HG03045 (cell line): ENCODE results near the gene ASB10.

ENCODE experiments used
- ATAC-seq: cut with Tn5 transposase; IDR thresholded peaks from one replicate; pipeline ENCODE4 v1.9.1; 2021; ENCODE audit warnings: mild to moderate bottlenecking, moderate library complexity; ENCODE audit not compliant: unreplicated experiment

The ASB10 gene

GRCh38 chr7:151210087-151210854 lies 23.2 kb upstream of the ASB10 start, which contains the start of gene H2BK1:
Gene H2BK1, minus strand, starts transcription at chr7:151210488. Its CDS starts 170 bp downstream, at chr7:151210318.
- ATAC-seq = no peak

GRCh38 chr7:151209588-151209987 lies 22.5 kb upstream of the ASB10 start:
- no peak for ATAC-seq

GRCh38 chr7:151208253-151208862 lies 21.3 kb upstream of the ASB10 start:
- no peak for ATAC-seq

GRCh38 chr7:151207804-151208203 lies 20.8 kb upstream of the ASB10 start:
- no peak for ATAC-seq

GRCh38 chr7:151207315-151207714 lies 20.3 kb upstream of the ASB10 start:
- ATAC-seq = no peak

GRCh38 chr7:151206914-151207313 lies 19.9 kb upstream of the ASB10 start:
- ATAC-seq = no peak

GRCh38 chr7:151205730-151206129 lies 18.7 kb upstream of the ASB10 start:
- no peak for ATAC-seq

GRCh38 chr7:151204383-151205032 lies 17.5 kb upstream of the ASB10 start:
- no peak for ATAC-seq

- ATAC-seq = no peak
These were observed 15.8 kb upstream of the ASB10 start for GRCh38 chr7:151202836-151203235.

- ATAC-seq = no peak
These were observed 14.7 kb upstream of the ASB10 start for GRCh38 chr7:151201751-151202150.

- ATAC-seq = no peak
These were observed 14.3 kb upstream of the ASB10 start for GRCh38 chr7:151201344-151201743.

- no peak for ATAC-seq
These were observed 12.1 kb upstream of the ASB10 start for GRCh38 chr7:151198945-151199848.

GRCh38 chr7:151197932-151198331 lies 10.9 kb upstream of the ASB10 start:
- no peak for ATAC-seq

GRCh38 chr7:151195616-151196450 lies 8.8 kb upstream of the ASB10 start:
- no peak for ATAC-seq

- no peak for ATAC-seq
These were observed 7.1 kb upstream of the ASB10 start for GRCh38 chr7:151194188-151194587.

GRCh38 chr7:151193203-151193978 lies 6.3 kb upstream of the ASB10 start:
- no peak for ATAC-seq

GRCh38 chr7:151192002-151192539 lies 5.0 kb upstream of the ASB10 start:
- ATAC-seq = no peak

- no peak for ATAC-seq
These were observed 4.5 kb upstream of the ASB10 start for GRCh38 chr7:151191544-151191943.

- no peak for ATAC-seq
These were observed 2.0 kb upstream of the ASB10 start for GRCh38 chr7:151189038-151189437.
